GM21723 (cell line): ENCODE measurements around the gene RAPGEFL1.
"Not testable (repeated sequence)": the region's sequence is repeated elsewhere in the genome, so short reads cannot be mapped to it uniquely, and the experiment has no call there.

Experiments
- ATAC-seq: cut with Tn5 transposase; IDR thresholded peaks from one replicate; pipeline ENCODE4 v1.9.1; 2021; ENCODE audit warnings: mild to moderate bottlenecking, moderate library complexity; ENCODE audit not compliant: unreplicated experiment

RAPGEFL1 gene, protein sequence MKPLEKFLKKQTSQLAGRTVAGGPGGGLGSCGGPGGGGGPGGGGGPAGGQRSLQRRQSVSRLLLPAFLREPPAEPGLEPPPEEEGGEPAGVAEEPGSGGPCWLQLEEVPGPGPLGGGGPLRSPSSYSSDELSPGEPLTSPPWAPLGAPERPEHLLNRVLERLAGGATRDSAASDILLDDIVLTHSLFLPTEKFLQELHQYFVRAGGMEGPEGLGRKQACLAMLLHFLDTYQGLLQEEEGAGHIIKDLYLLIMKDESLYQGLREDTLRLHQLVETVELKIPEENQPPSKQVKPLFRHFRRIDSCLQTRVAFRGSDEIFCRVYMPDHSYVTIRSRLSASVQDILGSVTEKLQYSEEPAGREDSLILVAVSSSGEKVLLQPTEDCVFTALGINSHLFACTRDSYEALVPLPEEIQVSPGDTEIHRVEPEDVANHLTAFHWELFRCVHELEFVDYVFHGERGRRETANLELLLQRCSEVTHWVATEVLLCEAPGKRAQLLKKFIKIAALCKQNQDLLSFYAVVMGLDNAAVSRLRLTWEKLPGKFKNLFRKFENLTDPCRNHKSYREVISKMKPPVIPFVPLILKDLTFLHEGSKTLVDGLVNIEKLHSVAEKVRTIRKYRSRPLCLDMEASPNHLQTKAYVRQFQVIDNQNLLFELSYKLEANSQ

DNA sequence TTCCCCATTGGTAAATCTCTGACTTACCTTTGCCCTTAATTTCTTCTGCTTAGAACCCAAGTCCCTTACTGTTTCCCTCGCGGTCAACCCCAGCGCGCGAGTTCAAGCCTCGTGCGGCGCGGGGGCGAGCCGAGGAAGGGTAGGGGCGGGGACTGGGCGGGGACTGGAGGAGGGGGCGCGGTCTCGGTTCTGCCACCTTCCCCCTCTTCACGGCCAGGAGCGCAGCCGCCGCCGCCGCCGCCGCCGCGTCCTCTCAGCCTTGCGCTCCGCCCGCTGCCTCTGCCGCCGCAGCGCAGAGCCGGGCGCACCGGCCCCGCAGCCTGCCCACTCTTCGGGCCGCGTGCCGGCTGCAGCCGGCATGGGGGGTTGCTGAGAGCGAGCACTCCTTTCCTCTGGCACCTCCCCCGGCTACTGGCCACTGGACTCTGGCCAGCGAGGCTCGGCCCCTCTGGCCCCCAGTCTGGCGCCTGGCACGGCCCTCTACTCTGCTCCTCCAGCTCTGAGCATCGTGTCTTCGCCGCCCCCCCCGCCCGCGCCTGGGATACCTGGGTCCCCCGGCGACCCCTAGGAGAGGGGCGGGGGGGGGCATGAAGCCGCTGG is at the start of gene RAPGEFL1:
Gene RAPGEFL1, plus strand, starts transcription at position 196 of the 600 bp plus-strand sequence. Its CDS starts 392 bp downstream, at position 588.
- ATAC-seq: peak; percentile 61

DNA sequence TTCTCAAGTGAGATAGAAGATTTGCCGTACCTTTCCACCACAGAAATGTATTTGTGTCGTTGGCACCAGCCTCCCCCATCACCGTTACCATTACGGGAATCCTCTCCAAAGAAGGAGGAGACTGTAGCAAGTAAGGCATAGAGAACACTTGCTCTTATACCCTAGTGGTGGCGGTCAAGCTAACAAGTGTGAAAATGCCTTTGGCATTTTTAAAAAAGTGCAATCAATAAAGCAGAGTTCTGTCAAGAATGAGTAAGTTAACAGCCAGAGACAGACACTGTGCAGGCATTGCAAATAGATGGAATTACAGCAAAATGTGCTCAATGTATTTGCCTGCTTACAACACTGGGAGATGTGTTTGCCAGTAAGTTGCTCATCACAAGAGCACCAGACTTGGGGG is 47.8 kb upstream of the RAPGEFL1 start:
- no peak for ATAC-seq

DNA sequence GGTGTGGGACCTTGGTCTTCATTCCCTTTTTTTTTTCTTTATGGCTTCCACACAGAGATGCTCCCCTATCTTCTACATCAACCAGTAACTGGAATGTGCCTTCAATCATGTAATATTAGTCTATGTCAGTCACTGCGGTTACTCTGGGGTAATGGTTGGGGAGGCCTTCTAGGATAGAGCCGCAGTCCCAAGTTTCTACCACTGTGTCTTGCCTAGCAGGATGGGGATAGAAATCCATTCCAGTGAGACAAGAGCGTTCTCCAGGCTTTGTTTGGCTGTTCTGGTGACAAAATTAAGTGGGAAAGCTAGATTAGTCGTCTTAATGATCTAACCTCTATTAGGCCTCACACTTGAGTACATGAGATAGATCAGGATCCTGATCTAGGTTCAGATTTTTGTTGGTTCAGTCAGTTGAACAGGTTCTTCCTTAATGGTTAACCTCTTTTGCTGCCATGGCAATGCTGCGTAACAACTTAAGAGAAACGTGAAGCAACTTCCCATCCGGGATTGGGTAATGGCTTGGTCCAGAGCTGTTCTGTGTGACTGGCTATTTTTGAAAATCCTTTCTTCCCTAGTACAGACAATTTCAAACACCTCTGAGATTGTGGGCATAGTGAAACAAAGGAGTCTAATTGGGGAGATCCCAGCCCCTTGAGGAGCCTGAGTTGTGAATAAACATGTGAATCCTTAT is 46.8 kb upstream of the RAPGEFL1 start:
- no peak for ATAC-seq

DNA sequence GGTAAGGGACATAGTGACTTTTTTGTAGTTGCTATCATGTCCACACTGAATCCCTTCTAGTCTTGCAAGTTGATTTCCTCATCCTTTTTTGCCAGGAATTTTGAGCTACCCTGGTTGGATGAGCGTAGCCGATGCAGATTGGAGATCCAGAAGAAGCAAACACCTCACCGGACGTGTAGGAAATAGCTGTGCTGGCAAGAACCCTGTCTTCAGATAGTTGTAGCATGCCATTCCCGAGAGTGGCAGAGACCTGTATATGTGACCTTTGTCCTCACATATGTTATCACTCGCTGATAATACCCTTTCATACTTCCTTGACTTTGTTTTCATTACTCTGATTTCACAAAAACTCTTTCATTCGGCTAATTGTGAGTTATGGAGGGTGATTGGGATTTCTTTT is 43.1 kb upstream of the RAPGEFL1 start:
- ATAC-seq: no peak

DNA sequence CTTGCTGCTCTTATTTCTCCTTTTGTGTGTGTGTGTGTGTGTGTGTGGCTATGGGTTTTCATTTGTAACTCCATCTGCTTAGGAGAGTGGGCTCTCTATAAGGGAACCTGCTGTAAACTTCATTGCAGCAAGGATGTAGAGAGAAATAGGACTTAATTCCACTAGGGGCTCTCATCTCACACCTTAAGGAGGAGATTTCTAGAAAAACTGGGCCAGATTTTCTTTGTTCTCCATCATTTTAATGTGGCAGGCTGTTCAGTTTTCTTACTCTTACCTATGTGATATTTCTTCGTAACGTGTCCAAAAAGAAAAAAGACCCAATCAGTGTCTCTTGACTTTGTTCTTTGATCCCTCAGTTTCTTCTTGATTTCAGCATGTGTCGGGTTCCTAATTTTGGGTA is 41.5 kb upstream of the RAPGEFL1 start:
- no peak for ATAC-seq

DNA sequence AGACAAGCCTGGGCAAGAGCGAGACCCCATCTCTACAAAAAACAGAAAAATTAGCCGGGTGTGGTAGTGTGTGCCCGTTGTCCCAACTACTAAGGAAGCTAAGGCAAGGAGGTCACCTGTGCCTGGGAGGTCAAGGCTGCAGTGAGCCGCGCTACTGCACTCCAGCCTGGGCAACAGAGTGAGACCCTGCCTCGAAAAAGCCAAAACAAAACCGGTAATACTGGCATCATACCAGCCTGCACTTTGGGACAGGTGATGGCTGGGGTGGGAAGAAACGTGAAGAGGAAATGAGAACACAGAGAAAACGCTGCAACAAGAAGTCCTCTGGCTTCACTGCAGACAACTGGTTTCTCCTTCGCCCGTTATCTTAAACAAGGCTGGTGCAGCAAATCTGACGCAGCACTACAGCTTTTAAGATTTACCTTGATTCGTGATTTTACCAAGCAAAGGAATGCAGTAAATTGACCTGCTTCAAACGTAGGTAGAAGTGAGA is 37.7 kb upstream of the RAPGEFL1 start:
- ATAC-seq: peak; percentile 8

DNA sequence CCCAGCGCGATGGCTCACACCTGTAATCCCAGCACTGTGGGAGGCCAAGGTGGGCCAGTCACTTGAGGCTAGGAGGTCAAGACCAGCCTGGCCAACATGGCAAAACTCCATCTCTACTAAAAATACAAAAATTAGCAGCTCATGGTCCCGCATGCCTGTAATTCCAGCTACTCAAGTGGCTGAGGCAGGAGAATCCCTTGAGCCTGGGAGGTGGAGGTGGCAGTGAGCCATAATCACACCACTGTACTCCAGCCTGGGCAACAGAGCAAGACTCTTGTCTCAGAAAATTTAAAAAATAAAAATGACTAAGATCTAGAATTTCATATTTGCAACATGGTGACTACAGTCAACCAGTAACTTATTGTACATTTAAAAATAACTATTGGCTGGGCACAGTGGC is 34.1 kb upstream of the RAPGEFL1 start:
- not testable (repeated sequence) for ATAC-seq

DNA sequence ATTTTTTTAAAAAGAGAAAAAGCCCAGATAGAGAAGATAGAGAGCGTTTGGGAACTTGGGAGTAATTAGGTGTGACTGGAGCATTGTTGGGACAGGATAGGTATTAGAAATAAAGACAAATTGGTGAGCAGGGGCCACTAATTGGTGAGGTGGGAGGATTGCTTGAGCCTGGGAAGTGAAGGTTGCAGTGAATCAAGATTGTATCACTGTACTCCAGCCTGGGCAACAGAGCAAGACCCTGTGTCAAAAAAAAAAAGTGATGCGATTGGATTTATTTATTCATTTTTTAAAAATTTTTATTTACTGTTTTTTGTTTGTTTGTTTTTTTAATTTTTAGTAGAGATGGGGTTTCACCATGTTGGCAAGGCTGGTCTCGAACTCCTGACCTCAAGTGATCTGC is 31.8 kb upstream of the RAPGEFL1 start:
- ATAC-seq: no peak

DNA sequence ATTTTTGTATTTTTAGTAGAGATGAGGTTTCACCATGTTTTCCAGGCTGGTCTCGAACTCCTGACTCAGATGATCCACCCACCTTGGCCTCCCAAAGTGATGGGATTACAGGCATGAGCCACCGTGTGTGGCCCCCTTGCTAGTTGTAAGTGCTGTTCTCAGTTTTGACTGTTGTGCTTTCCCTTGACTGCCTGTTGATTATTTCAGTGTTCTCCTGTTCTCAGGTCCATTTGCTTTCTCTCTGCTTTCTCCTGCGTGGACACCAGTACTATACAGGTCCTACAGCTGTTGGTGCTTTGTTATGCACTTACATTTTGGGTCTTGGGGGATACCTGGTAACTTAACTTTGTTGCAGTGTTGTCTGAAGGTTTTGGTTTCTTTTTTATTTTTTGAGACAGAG is 28.7 kb upstream of the RAPGEFL1 start:
- ATAC-seq: no peak

DNA sequence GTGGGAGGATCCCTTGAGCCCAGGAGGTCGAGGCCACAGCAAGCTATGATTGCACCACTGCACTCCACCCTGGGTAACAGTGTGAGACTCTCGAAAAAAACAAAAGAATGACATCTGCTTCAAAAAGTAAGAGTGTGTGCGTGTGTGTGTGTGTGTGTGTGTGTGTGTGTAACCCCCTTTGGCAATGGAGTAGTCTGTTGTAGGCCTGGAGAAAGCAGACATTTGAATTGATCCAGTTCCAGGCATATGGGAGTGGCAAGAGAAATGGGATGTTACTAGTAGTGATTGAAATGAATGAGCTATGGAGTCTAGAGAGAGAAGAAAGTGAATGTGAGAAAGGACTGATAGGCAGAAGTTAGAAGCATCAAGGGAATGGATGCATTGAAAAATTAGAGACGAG is 27.0 kb upstream of the RAPGEFL1 start:
- no peak for ATAC-seq

DNA sequence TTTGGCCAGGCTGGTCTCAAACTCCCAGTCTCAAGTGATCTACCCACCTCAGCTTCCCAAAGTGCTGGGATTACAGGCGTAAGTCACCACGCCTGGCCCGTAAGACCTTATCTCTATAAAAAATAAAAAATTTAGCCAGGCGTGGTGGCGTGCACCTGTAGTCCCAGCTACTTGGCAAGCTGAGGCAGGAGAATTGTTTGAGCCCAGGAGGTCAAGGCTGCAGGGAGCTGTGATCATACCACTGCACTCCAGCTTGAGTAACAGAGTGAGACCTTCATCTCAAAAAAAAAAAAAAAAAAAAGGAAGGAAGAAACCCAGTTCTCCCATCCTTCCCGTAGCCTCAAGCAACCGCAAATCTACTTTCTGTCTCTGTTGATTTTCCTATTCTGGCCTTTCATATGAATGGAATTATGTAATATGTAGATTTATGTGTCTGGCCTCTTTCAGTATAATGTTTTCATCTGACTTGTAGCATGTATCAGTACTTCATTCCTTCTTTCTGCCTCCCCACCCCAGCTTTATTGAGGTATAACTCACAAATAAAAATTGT is 25.8 kb upstream of the RAPGEFL1 start:
- no peak for ATAC-seq

DNA sequence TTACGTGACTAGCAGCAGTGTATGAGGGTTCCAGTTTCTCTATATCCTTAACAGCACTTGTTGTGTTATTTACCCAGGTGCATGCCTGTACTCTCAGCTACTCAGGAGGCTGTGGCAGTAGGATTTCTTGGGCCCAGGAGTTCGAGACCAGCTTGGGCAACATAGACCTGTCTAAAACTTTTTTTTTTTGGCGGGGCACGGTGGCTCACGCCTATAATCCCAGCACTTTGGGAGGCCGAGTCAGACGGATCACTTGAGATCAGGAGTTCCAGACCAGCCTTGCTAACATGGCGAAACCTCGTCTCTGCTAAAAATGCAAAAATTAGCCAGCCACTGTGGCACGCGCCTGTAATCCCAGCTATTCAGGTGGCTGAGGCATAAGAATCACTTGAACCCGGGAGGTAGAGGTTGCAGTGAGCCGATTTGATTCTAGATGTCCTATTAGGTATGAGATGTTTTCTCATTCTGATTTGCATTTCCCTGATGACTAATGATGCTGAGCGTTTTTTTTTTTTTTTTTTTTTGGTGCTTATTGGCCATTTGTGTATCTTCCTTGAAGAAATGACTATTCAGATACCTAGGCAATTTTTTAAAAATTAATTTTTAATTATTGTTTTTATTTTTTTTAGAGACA is 23.6 kb upstream of the RAPGEFL1 start:
- no peak for ATAC-seq

DNA sequence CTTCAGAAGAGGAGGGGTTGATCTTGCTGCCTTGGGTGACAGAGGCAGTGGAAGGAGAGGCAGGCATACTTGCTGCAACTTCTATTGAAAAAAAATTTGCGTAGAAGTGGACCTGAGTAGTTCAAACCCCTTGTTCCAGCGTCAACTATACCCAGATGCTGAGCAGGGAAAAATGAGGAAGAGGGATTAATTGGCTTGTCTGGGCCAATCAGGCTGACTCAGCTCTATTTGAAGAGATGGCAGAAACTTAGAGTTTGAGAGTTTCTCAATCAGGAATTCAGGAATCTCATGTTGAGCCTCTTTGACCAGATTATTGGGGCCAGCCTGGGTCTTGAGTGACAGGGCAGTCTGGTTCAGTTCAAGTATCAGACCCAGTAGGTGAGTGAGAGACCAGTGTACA is 19.3 kb upstream of the RAPGEFL1 start:
- ATAC-seq: no peak

DNA sequence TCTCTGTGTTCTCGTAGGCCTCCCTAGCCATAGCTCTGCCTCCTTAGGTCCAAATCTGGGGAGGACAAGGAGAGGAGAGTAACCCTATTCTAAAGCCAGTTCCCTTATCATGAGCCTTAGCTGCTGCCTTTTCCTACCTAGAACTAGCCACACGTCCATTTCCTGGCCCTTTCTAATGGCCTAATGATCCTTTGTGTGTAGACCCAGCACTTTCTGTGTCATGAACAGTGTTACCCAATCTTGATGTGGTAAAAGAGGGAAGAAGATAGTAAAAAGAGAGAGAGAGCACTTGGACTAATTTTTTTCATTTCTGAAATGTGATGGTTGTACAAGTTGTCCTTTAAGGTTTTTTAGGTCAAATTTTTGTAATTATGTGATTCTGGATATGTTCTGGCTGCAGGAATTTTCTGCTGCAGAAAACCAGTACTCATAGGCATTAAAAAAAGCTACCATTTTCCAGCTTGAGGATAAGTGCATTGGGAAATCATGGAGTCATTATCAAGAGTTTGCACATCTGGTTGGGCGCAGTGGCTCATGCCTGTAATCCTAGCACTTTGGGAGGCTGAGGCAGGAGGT is 18.7 kb upstream of the RAPGEFL1 start:
- no peak for ATAC-seq

DNA sequence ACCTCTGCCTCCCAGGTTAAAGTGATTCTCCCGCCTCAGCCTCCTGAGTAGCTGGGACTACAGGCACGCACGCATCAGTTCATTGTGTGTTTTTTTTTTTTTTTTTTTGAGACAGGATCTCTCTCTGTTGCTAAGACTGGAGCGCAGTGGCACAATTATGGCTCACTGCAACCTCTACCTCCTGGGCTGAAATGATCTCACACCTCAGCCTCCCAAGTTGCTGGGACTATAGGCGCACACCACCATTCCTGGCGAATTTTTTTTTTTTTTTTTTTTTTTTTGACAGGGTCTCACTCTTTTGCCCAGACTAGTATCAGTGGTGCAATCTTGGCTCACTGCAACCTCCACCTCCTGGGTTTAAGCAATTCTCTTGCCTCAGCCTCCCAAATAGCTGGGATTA is 17.8 kb upstream of the RAPGEFL1 start:
- no peak for ATAC-seq

DNA sequence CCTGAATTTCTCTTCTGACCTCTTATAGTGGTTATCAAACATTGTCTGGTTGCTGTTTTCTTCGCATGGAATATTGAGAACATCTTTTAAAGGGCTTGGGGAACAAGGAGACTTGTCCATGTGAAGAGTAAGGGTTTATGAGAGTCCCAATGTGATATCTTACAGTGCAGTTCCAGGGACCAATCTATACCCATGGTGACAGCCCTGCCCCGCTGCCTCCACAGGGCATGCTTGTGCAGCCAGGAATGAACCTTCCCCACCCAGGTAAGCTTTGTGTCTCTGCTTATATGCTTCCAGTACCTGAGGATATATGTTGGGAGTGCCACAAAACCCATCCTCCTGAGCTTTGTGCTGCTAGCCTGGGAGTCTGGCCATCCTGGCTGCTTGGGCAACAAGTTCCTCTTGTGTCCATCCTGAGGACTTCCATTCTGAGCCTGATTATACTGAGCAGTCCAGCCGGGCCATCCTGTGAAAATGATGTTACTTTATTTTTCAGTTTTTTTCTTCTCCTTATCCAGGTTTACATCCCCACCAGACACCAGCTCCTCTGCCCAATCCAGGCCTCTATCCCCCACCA is 9.5 kb upstream of the RAPGEFL1 start:
- no peak for ATAC-seq

DNA sequence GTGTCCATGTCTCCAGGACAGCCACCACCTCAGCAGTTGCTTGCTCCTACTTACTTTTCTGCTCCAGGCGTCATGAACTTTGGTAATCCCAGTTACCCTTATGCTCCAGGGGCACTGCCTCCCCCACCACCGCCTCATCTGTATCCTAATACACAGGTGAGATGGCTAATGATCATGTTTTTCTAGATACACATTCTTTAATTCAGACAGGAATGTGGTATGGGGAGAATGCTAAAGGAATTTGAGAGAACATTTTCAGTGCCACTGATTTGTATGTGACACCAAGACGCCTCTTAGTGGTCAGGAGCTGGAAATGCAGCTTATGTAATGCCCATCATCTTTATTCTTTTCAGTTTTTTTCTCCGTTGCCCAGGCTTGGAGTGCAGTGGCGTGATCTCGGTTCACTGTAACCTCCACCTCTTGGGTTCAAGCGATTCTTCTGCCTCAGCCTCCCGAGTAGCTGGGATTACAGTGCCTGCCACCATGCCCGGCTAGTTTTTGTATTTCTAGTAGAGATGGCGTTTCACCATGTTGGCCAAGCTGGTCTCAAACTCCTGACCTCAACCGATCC is 8.9 kb upstream of the RAPGEFL1 start:
- ATAC-seq: no peak

DNA sequence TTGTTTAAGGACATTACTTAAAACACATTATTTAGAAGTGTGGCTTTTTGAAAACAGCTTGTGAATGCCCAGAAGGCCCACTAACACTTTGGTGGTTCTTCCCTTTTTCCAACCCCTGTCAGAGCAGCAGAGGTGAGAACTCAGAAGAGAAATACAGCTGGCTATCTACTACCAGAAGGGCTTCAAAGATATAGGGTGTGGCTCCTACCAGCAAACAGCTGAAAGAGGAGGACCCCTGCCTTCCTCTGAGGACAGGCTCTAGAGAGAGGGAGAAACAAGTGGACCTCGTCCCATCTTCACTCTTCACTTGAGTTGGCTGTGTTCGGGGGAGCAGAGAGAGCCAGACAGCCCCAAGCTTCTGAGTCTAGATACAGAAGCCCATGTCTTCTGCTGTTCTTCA is 6.9 kb upstream of the RAPGEFL1 start:
- no peak for ATAC-seq

DNA sequence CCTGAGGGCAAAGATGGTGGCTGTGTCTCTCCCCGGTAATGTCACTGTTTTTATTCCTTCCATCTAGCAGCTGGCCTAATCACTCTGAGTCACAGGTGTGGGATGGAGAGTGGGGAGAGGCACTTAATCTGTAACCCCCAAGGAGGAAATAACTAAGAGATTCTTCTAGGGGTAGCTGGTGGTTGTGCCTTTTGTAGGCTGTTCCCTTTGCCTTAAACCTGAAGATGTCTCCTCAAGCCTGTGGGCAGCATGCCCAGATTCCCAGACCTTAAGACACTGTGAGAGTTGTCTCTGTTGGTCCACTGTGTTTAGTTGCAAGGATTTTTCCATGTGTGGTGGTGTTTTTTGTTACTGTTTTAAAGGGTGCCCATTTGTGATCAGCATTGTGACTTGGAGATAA is 5.5 kb upstream of the RAPGEFL1 start:
- ATAC-seq: no peak
